ENCODE data around the gene TMEM130.

Gene TMEM130

GRCh38 chr7:98827258-98827657, 42.6 kb downstream of the TMEM130 start:
- TF ChIP-seq CTCF (IDR thresholded peaks at IDR 0.05; ENCODE audit: low read depth, low read length), result no peak
- H3K4me3 ChIP-seq (replicated peaks in 1 of 2; ENCODE audit: low read depth in 2 of 2, low read length in 2 of 2), result no peak overlapping the region
- no peak for DNase-seq (ENCODE audit: low read depth in 2 of 2)

GRCh38 chr7:98826811-98827231, 43.0 kb downstream of the TMEM130 start:
- DNase-seq (ENCODE audit: low read depth in 2 of 2), result peak in 1 of 2 donors; percentile 29
- H3K4me3 ChIP-seq (replicated peaks in 1 of 2; ENCODE audit: low read depth in 2 of 2, low read length in 2 of 2), result no peak overlapping the region
- no peak for TF ChIP-seq CTCF (IDR thresholded peaks at IDR 0.05; ENCODE audit: low read depth, low read length)

- DNase-seq (ENCODE audit: low read depth in 2 of 2), result no peak
- no peak for TF ChIP-seq CTCF (IDR thresholded peaks at IDR 0.05; ENCODE audit: low read depth, low read length)
- H3K4me3 ChIP-seq (replicated peaks in 1 of 2; ENCODE audit: low read depth in 2 of 2, low read length in 2 of 2), result no peak overlapping the region
Observed at GRCh38 chr7:98826387-98826786, 43.4 kb downstream of the TMEM130 start.

- no peak overlapping the region for H3K4me3 ChIP-seq (replicated peaks in 1 of 2; ENCODE audit: low read depth in 2 of 2, low read length in 2 of 2)
- no peak for TF ChIP-seq CTCF (IDR thresholded peaks at IDR 0.05; ENCODE audit: low read depth, low read length)
- no peak for DNase-seq (ENCODE audit: low read depth in 2 of 2)
Observed at GRCh38 chr7:98823226-98823625, 46.6 kb downstream of the TMEM130 start.

GRCh38 chr7:98821348-98821747, 48.5 kb downstream of the TMEM130 start:
- TF ChIP-seq CTCF (IDR thresholded peaks at IDR 0.05; ENCODE audit: low read depth, low read length), result no peak
- DNase-seq (ENCODE audit: low read depth in 2 of 2), result no peak
- no peak overlapping the region for H3K4me3 ChIP-seq (replicated peaks in 1 of 2; ENCODE audit: low read depth in 2 of 2, low read length in 2 of 2)

GRCh38 chr7:98816967-98817710, 52.7 kb downstream of the TMEM130 start:
- no peak for TF ChIP-seq CTCF (IDR thresholded peaks at IDR 0.05; ENCODE audit: low read depth, low read length)
- DNase-seq (ENCODE audit: low read depth in 2 of 2), result no peak
- no peak overlapping the region for H3K4me3 ChIP-seq (replicated peaks in 1 of 2; ENCODE audit: low read depth in 2 of 2, low read length in 2 of 2)

GRCh38 chr7:98816241-98816640, 53.6 kb downstream of the TMEM130 start:
- no peak overlapping the region for H3K4me3 ChIP-seq (replicated peaks in 1 of 2; ENCODE audit: low read depth in 2 of 2, low read length in 2 of 2)
- no peak for DNase-seq (ENCODE audit: low read depth in 2 of 2)
- no peak for TF ChIP-seq CTCF (IDR thresholded peaks at IDR 0.05; ENCODE audit: low read depth, low read length)
